ENCODE data around the gene MSRB3. TPM values are rescaled to one million over a fixed set of nuclear protein-coding genes. Genes with fewer than 3 reads are reported as not detected.

MSRB3 gene
- total RNA-seq, 2 donors from 2014 or later: 3.5 to 29.6 TPM

DNA sequence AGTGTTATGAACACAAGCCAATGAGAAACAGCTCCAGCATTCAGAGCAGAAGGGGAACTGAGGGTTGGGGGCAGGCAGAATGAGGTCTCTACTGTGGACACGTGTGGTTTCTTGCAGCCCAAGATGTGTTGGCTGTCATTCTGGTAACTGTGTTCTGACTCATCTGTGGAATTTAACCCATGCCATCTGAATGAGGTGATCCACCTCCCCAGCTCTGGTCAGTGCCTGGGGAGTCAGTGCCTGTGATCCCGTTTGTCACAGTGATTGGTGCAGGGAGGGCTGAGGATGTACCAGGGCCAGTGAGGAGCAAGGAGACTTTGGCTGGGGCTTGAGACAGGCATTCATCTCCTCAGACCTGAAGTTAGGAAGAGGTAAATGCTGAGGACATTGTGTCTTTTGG is 216.8 kb downstream of the MSRB3 start:
- no peak overlapping the region for H3K27ac ChIP-seq
- no peaks in the 10 kb centered on the region for H3K9me3 ChIP-seq
- H3K4me3 ChIP-seq: no peak overlapping the region
- H3K4me1 ChIP-seq: no peaks in the 10 kb centered on the region
- intact Hi-C loops (cut with DNase I): no loop called here
- H3K9ac ChIP-seq (ENCODE audit: low read depth in 2 of 2, low read length in 2 of 2): no peak overlapping the region
- DNase-seq: no peak
- TF ChIP-seq, protein P1, sequence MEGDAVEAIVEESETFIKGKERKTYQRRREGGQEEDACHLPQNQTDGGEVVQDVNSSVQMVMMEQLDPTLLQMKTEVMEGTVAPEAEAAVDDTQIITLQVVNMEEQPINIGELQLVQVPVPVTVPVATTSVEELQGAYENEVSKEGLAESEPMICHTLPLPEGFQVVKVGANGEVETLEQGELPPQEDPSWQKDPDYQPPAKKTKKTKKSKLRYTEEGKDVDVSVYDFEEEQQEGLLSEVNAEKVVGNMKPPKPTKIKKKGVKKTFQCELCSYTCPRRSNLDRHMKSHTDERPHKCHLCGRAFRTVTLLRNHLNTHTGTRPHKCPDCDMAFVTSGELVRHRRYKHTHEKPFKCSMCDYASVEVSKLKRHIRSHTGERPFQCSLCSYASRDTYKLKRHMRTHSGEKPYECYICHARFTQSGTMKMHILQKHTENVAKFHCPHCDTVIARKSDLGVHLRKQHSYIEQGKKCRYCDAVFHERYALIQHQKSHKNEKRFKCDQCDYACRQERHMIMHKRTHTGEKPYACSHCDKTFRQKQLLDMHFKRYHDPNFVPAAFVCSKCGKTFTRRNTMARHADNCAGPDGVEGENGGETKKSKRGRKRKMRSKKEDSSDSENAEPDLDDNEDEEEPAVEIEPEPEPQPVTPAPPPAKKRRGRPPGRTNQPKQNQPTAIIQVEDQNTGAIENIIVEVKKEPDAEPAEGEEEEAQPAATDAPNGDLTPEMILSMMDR (IDR thresholded peaks at IDR 0.05): no peak
- no peaks in the 10 kb centered on the region for H3K36me3 ChIP-seq
- H3K27me3 ChIP-seq: no peaks in the 10 kb centered on the region

DNA sequence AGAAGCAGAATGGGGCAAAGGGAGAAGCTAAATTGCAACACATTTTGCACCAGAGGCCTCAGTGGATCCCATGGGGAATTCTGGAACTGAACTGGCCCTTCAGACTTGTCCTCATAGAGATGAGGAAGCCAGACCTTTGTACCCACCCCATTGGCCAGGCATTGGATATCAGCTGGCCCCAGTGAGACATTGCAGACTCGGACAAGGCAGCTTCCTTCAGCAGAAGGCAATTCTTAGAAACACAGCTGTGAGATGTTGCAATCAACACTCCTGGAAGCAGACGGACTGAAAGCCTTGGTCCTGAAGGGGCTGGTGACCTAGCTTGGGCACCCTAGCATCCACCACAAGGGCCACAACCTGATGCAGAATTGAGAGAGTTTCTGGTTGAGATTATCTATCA is 218.1 kb downstream of the MSRB3 start:
- Histone ChIP-seq H3K9ac (ENCODE audit: low read depth in 2 of 2, low read length in 2 of 2) (no peak overlapping the region), H3K4me1 (no peaks in the 10 kb centered on the region), H3K27ac (no peak overlapping the region), H3K4me3 (no peak overlapping the region), H3K36me3 (no peaks in the 10 kb centered on the region), H3K9me3 (no peaks in the 10 kb centered on the region), H3K27me3 (no peaks in the 10 kb centered on the region)
- DNase-seq: no peak
- intact Hi-C loops (cut with DNase I): no loop called here
- TF ChIP-seq, protein P1 (IDR thresholded peaks at IDR 0.05): no peak

DNA sequence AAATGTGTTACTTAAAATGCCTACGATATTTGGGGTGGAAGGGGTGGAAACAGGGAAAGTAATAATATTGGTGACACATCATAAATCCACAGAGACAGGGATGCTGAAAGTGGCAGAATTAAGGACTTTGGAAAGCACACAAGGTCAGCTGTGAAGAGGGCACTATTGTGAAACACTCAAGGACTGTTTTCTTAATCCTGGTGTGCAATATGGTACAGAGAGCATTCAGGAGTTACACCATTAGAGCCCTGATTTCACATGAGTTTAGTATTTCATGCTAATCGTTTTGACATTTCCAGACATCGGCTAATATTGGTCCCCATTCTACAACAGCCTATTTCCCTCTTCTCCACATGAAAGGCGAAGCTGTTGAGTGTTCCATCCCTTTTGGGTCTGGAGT is 219.2 kb downstream of the MSRB3 start:
- Histone ChIP-seq H3K4me1 (no peaks in the 10 kb centered on the region), H3K4me3 (no peak overlapping the region), H3K9me3 (no peaks in the 10 kb centered on the region), H3K9ac (ENCODE audit: low read depth in 2 of 2, low read length in 2 of 2) (no peak overlapping the region), H3K27me3 (no peaks in the 10 kb centered on the region), H3K27ac (no peak overlapping the region), H3K36me3 (no peaks in the 10 kb centered on the region)
- intact Hi-C loops (cut with DNase I): no loop called here
- no peak for DNase-seq
- TF ChIP-seq, protein P1 (IDR thresholded peaks at IDR 0.05): no peak

DNA sequence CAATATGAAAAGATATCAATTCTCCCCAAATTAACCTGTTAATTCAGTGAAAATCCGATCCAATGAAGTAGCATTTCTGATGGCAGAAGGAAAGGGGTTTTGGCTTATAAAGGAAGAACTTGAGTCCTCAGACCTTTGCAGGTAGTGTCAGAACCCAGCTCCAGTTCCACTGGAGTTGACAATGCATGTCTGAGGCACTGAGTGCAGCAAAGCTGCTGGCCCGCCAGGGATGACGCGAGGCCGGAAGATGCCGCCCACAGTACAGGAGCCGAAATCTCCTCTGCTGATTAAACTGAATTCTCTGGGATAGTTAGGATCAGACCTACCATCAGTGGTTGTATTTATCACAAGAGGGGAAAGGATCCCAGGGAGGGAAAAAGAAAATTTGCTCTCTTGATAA is 220.7 kb downstream of the MSRB3 start:
- Histone ChIP-seq H3K9me3 (no peaks in the 10 kb centered on the region), H3K27ac (no peak overlapping the region), H3K27me3 (no peaks in the 10 kb centered on the region), H3K4me3 (no peak overlapping the region), H3K36me3 (no peaks in the 10 kb centered on the region), H3K9ac (ENCODE audit: low read depth in 2 of 2, low read length in 2 of 2) (no peak overlapping the region), H3K4me1 (no peaks in the 10 kb centered on the region)
- TF ChIP-seq, protein P1 (IDR thresholded peaks at IDR 0.05): no peak
- intact Hi-C loops (cut with DNase I): no loop called here
- DNase-seq: no peak

DNA sequence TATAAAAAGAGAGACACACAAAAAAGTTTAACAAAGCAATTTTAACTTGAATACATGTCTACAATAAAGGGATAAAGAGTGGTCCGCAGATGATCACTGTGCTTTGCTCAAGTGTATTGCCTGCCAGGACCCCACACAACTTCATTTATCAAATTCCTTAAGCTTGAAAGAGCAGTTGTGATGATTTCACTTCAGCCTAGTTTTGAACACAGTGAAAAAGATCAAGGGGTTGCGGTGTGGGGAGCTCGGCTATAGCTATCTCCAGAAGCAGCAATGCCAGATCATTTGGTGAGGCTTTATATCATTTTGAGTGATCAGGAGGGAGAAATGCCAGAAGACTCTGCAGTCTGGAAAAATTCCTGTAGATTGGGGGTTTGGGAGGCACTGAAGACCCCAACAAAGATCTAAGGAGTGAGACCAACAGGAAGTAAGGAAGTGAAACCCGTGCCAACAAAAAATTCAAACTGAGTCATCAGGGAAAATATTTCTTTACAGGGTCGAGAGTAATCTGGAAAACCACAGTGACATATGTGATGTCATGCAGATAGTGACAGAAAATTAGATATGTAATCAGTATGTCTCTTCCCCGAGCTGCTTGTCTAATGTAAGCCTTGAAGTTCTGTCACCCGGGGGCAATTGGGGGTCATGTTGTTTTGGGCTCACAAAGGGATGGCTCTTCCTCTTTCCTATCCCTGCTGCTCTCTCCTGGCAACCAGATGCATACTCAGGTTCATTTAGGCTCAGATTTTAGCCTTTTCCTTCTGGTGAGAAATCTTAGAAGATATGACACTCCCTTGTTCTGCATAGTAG is 221.8 kb downstream of the MSRB3 start:
- H3K9me3 ChIP-seq: no peaks in the 10 kb centered on the region
- no peak overlapping the region for H3K9ac ChIP-seq (ENCODE audit: low read depth in 2 of 2, low read length in 2 of 2)
- no peaks in the 10 kb centered on the region for H3K27me3 ChIP-seq
- no peak overlapping the region for H3K27ac ChIP-seq
- no peaks in the 10 kb centered on the region for H3K4me1 ChIP-seq
- H3K36me3 ChIP-seq: no peaks in the 10 kb centered on the region
- no peak overlapping the region for H3K4me3 ChIP-seq
- TF ChIP-seq, protein P1 (IDR thresholded peaks at IDR 0.05): no peak
- no peak for DNase-seq
- intact Hi-C loops (cut with DNase I): no loop called here
